Neural progenitor cell (in vitro differentiated cells): Measurements from ENCODE around the gene GMDS. TPM values are rescaled to one million over a fixed set of nuclear protein-coding genes. Genes with fewer than 3 reads are reported as not detected.

ENCODE experiments used
- DNase-seq: peaks from one replicate; pipeline ENCODE4 v3.0.0-alpha.2; 2016; ENCODE audit warnings: low spot score
- H2AFZ ChIP-seq: fragments of 200-600 bp; sonication (generic); replicated peaks from 2 replicates; pipeline ENCODE4 v1.6.1; 2016; ENCODE audit warnings: antibody characterized with exemption
- H3F3A ChIP-seq: fragments of 200-600 bp; sonication (generic); 2 replicates; pipeline ENCODE4 v1.6.1; 2016; ENCODE audit warnings: antibody characterized with exemption, low read depth
- H3K27ac ChIP-seq: fragments of 200-600 bp; sonication (generic); 2 replicates; pipeline ENCODE4 v1.5.1; 2016; ENCODE audit warnings: mild to moderate bottlenecking
- H3K27me3 ChIP-seq: fragments of 200-600 bp; sonication (generic); 2 replicates; pipeline ENCODE4 v1.6.1; 2016; ENCODE audit warnings: mild to moderate bottlenecking, moderate library complexity
- H3K36me3 ChIP-seq: fragments of 200-600 bp; sonication (generic); 2 replicates; pipeline ENCODE4 v1.5.1; 2016
- H3K4me1 ChIP-seq: fragments of 200-600 bp; sonication (generic); 2 replicates; pipeline ENCODE4 v1.6.1; 2016; ENCODE audit warnings: mixed run types
- H3K4me2 ChIP-seq: fragments of 200-600 bp; sonication (generic); 2 replicates; pipeline ENCODE4 v1.6.1; 2016
- H3K4me3 ChIP-seq: fragments of 200-600 bp; sonication (generic); 2 replicates; pipeline ENCODE4 v1.5.1; 2016
- H3K79me2 ChIP-seq: fragments of 200-600 bp; sonication (generic); 2 replicates; pipeline ENCODE4 v1.6.1; 2016; ENCODE audit warnings: low read depth
- H3K9ac ChIP-seq: fragments of 200-600 bp; sonication (generic); 2 replicates; pipeline ENCODE4 v1.6.1; 2016
- H3K9me3 ChIP-seq: fragments of 200-600 bp; sonication (generic); 2 replicates; pipeline ENCODE4 v1.5.1; 2016; ENCODE audit warnings: low read depth
- H4K20me1 ChIP-seq: fragments of 200-600 bp; sonication (generic); 2 replicates; pipeline ENCODE4 v1.6.1; 2016; ENCODE audit warnings: low read depth
- H3K27ac Mint-ChIP-seq: 3 replicates; pipeline ENCODE4 v1.8.0; 2021; ENCODE audit warnings: mixed read lengths
- H3K27me3 Mint-ChIP-seq: 2 replicates; pipeline ENCODE4 v1.8.0; 2022; ENCODE audit warnings: low read depth, mild to moderate bottlenecking, inconsistent platforms, moderate library complexity, mixed read lengths; ENCODE audit not compliant: insufficient read depth
- H3K36me3 Mint-ChIP-seq: 3 replicates; pipeline ENCODE4 v1.8.0; 2021; ENCODE audit warnings: mixed read lengths
- H3K4me1 Mint-ChIP-seq: 3 replicates; pipeline ENCODE4 v1.8.0; 2021; ENCODE audit warnings: mixed read lengths
- H3K4me3 Mint-ChIP-seq: 3 replicates; pipeline ENCODE4 v1.8.0; 2021; ENCODE audit warnings: mild to moderate bottlenecking, moderate library complexity, mixed read lengths
- H3K9me3 Mint-ChIP-seq: 3 replicates; pipeline ENCODE4 v1.8.0; 2020; ENCODE audit warnings: mixed read lengths
- CTCF ChIP-seq: fragments of 200-600 bp; sonication (generic); IDR thresholded peaks from 2 replicates; pipeline ENCODE4 v1.5.1; 2017; ENCODE audit warnings: antibody characterized with exemption, mild to moderate bottlenecking
- EZH2 ChIP-seq: fragments of 200-600 bp; sonication (generic); IDR thresholded peaks from 2 replicates; pipeline ENCODE4 v1.6.1; 2017; ENCODE audit warnings: antibody characterized with exemption, mild to moderate bottlenecking, moderate library complexity
- EZH2phosphoT487 ChIP-seq: fragments of 200-600 bp; sonication (generic); IDR thresholded peaks from 2 replicates; pipeline ENCODE4 v1.6.1; 2017; ENCODE audit warnings: antibody characterized with exemption
- total RNA-seq: library from RNA; depleted of rRNA; stranded (reverse); fragments of >200 nt; gene quantifications from 2 replicates; pipeline ENCODE4 v1.2.3, GENCODE V29; 2015; ENCODE audit warnings: low replicate concordance

Gene GMDS
- total RNA-seq, 1 donor from 2014 or later: 22.6 TPM

DNA sequence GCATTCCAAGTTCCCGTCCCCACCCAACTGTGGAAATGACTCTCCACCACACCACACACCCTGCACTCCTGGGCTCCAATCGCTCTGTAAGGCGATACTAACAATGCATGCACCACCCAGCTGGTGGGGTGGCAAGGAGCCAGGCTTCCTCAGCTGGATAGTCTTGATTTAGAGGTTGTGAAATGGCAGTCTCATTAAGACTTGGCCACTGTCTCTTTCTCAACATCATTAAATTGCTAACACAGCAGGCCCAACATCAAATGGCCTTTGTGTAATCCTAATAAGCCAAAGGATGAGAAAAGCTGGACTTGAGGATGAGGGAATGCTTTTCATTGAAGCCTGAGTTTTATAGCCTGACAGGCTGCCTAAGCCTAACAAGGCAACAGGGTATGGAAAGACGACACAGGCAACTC is 223.7 kb downstream of the GMDS start:
- H3K4me2 ChIP-seq: no peak overlapping the region
- H3K27ac ChIP-seq: no peak overlapping the region
- Mint-ChIP-seq H3K9me3 (peaks cover 5% of the 10 kb centered on the region), H3K36me3 (no peaks in the 10 kb centered on the region), H3K4me1 (peaks cover 8% of the 10 kb centered on the region), H3K4me3 (no peak overlapping the region), H3K27ac (no peak overlapping the region), H3K27me3 (peaks cover 2% of the 10 kb centered on the region)
- H3K4me1 ChIP-seq: peaks cover 14% of the 10 kb centered on the region
- H3K79me2 ChIP-seq: no peaks in the 10 kb centered on the region
- no peaks in the 10 kb centered on the region for H3K36me3 ChIP-seq
- TF ChIP-seq EZH2phosphoT487 (no peak), CTCF (no peak), EZH2 (no peak)
- H3K9me3 ChIP-seq: no peaks in the 10 kb centered on the region
- no peak overlapping the region for H3K4me3 ChIP-seq
- H3F3A ChIP-seq: no peaks in the 10 kb centered on the region
- H4K20me1 ChIP-seq: no peaks in the 10 kb centered on the region
- no peak overlapping the region for H3K9ac ChIP-seq
- H2AFZ ChIP-seq: no peak overlapping the region
- DNase-seq: peak; percentile 33
- no peaks in the 10 kb centered on the region for H3K27me3 ChIP-seq

- Mint-ChIP-seq H3K27me3 (no peaks in the 10 kb centered on the region), H3K4me3 (no peak overlapping the region), H3K36me3 (no peaks in the 10 kb centered on the region), H3K27ac (no peak overlapping the region), H3K9me3 (peaks cover 5% of the 10 kb centered on the region), H3K4me1 (peaks cover 5% of the 10 kb centered on the region)
- Histone ChIP-seq H3K4me2 (no peak overlapping the region), H3K9ac (no peak overlapping the region), H3K4me3 (no peak overlapping the region), H3K27me3 (no peaks in the 10 kb centered on the region), H3K27ac (no peak overlapping the region), H4K20me1 (no peaks in the 10 kb centered on the region), H3F3A (no peaks in the 10 kb centered on the region), H2AFZ (no peak overlapping the region), H3K79me2 (no peaks in the 10 kb centered on the region), H3K36me3 (no peaks in the 10 kb centered on the region), H3K4me1 (peaks cover 14% of the 10 kb centered on the region), H3K9me3 (no peaks in the 10 kb centered on the region)
- TF ChIP-seq EZH2: no peak
- no peak for TF ChIP-seq EZH2phosphoT487
- no peak for TF ChIP-seq CTCF
- no peak for DNase-seq
These were observed 224.5 kb downstream of the GMDS start for GRCh38 chr6:2020909-2021308.

DNA sequence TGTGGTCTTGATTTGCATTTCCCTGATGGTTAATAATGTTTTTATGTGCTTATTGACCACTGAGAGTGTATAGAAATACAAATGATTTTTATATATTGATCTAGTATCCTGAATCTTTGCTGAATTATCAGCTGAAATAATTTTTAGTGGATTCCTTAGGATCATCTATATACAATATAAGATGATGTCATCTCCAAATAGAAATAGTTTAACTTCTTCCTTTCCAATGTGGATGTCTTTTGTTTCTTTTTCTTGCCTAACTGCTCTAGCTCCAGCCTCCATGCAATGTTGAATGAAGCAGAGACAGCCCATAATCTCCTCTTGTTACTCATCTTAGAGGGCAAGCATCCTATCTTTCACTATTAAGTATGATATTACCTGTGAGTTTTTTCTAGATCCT is 226.4 kb downstream of the GMDS start:
- no peak overlapping the region for H3K9ac ChIP-seq
- Mint-ChIP-seq H3K9me3 (peaks cover 13% of the 10 kb centered on the region), H3K27me3 (no peaks in the 10 kb centered on the region), H3K4me1 (peaks cover 5% of the 10 kb centered on the region), H3K4me3 (no peak overlapping the region), H3K36me3 (no peaks in the 10 kb centered on the region), H3K27ac (no peak overlapping the region)
- H3K9me3 ChIP-seq: no peaks in the 10 kb centered on the region
- H3K27ac ChIP-seq: no peak overlapping the region
- TF ChIP-seq CTCF (no peak), EZH2phosphoT487 (no peak), EZH2 (no peak)
- no peak overlapping the region for H3K4me3 ChIP-seq
- H3F3A ChIP-seq: no peaks in the 10 kb centered on the region
- peaks cover 14% of the 10 kb centered on the region for H3K4me1 ChIP-seq
- H4K20me1 ChIP-seq: no peaks in the 10 kb centered on the region
- H3K4me2 ChIP-seq: no peak overlapping the region
- no peaks in the 10 kb centered on the region for H3K27me3 ChIP-seq
- DNase-seq: no peak
- H3K36me3 ChIP-seq: no peaks in the 10 kb centered on the region
- H3K79me2 ChIP-seq: no peaks in the 10 kb centered on the region
- no peak overlapping the region for H2AFZ ChIP-seq
